Muscle of arm (tissue), 12 donors: ENCODE measurements around the gene AMN. TPM values are rescaled to one million over a fixed set of nuclear protein-coding genes. Genes with fewer than 3 reads are reported as not detected.

Source experiments
- DNase-seq: peaks from one replicate; pipeline ENCODE4 v3.0.0-alpha.2; 2013
- polyA plus RNA-seq, 12 donors: library from polyadenylated mRNA; unstranded; fragments of 120-200 nt; gene quantifications; one replicate each; pipeline ENCODE4 v1.2.1, GENCODE V29; 2013; ENCODE audit not compliant: insufficient read length in 12 of 12

AMN gene
- polyA plus RNA-seq, 12 donors, result 0.16 to 32.7 (median 0.62) TPM; not detected in 1

DNA sequence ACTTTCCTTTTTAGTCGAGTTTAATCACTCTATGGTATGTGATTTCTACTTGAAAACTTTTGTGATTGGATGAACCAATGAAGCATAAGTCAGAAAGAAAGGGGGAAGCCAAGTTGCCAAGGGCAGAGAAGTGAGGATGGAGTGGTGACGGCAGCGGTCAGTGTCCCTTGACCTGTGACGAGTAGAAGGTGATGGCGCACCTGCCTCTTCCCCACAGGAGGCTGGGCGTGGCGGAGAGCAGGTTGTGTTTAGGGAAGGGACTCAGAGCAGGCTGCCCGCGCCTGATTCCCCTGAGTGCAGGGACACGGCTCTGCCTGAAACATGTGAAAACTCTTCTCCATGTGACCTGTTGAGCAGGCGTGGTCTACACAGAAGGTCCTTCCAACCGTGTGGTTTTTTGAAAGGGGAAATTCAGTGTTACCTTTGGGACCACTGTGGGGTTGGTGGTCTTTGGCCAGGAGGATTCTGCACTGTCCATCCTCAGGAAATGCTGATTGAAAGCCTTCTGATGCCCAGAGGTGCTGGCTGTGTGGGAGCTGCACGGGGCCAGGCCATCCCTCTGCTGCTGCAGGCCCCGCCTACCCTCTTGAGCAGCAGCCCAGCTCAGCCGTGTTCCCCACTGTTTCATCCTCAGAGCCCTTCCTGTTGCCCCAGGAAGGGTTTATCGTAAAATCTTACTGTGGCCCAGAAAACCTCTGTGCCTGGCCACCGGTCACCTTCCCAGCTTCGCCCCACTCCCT, 23.5 kb upstream of the AMN start:
- no peak for DNase-seq

DNA sequence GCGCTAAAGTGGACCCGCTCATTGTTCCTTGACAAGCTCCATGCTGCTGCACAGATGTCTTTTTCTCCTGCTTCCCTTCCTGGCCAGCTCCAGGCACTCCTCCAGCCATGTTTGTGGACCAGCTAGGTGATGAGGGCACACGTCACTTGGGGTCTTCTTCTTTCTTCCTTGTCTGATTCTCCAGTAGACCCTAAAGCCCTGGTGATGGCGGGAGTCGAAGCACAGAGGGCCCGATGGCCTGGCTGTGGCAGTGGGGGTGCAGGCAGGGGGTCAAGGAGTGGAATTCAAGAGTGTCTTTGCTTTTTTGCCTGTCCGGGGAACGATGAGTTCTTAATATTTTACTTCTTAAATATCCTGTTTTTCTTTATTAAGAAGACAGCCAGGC, 23.0 kb upstream of the AMN start:
- no peak for DNase-seq

- no peak for DNase-seq
Measured at GRCh38 chr14:102900631-102901571, 21.6 kb upstream of the AMN start.

DNA sequence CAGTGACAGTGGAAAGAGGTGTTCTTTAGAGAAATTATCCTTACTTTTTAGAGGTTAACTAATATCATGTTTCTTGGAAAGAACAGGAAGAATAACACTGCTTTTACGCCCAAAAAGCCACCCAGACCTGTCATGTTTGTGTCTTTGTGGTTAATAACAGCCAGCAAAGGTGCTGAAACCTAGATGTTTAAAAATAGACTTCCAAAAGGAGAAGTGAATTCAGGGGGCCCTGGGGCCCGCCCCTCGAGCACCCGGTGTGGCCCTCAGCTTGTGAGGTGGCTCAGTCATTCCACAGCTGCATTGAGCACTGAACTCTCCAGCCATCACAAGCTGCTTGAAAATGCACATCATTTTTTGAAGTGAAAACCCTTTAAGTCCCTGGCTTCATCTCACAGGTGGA, 20.8 kb upstream of the AMN start:
- DNase-seq, result no peak

DNA sequence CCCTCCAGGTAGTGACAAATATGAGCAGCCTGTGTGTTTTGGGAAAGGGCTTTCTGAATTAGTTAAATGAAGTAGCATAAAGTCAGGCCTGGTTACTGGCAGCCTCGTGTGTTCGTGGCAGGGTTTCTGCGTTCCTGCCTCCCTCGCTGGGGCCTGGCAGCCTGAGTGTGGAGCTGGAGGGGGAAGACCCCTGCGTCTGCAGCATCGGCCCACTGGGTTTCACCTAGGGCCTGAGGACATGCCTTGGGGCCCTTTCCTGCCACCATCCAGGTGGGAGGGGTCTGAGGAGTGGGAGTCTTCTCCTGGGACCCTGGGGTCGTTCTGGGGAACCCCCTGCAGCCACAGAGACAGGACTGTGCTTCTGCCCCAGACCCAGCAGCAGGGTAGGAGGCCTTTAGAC, 20.4 kb upstream of the AMN start:
- no peak for DNase-seq

DNA sequence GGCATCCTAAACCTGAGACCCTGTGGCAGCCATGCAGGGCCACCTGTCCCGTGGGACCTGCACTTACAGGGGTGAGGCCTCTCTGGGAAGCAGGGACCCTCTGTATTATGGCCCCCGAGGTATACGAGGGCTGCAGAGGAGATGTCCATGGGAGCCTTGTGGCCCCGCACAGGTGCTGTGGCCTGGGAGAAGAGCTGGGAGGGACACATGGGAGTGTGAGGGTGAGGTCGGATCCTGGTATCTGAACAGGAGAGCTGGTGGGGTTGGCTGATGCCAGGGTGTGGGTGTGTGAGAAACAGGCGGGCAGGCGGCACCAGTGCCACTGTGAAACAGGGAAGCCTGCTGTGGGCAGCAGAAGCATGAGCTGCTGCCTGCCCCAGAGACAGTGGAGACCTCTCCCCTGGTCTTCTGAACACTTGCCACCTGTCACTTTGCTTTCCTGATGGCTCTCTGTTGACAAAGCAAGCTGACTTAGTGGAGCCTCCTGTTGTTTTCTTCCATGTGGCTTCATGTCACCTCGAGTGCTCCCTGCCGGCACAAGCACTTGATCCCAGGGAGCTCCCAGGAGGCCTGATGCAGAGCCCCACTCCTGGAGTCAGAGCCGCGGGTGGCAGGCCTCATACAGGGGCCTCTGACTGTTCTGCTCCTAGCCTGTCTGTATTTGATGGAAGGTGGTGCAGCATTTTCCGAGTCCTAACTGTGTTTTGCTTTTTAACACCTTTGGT, 19.8 kb upstream of the AMN start:
- DNase-seq, result no peak

GRCh38 chr14:102903248-102903888, 19.1 kb upstream of the AMN start:
- DNase-seq, result no peak

DNA sequence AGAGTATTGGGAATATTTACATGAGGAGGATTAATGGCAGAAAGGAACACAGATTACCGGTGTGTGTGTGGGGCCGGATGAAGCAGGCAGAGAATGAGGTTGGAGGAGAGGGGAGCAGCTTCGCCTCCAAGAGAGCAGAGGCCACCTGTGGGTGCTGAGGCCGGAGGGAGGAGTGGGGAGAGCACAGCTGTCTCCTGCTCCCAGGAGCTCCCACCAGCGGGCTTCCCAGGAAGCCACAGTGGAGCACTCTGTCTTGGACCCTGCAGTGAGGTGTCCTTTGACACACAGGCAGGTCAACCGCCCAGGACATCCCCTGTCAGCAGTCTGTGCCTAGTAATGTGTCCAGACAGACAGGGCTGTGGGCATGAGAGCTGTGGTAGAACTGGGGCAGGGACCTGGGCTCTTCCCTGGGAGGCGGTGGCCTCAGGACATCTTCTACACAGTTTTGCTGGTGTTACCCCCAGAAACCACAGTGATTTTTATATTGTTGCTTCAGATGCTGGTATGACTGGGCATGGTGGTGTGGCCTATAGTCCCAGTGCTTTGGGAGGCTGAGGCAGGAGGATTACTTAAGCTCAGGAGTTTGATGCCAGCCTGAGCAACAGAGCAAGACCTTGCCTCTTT, 18.5 kb upstream of the AMN start:
- DNase-seq, result no peak

DNA sequence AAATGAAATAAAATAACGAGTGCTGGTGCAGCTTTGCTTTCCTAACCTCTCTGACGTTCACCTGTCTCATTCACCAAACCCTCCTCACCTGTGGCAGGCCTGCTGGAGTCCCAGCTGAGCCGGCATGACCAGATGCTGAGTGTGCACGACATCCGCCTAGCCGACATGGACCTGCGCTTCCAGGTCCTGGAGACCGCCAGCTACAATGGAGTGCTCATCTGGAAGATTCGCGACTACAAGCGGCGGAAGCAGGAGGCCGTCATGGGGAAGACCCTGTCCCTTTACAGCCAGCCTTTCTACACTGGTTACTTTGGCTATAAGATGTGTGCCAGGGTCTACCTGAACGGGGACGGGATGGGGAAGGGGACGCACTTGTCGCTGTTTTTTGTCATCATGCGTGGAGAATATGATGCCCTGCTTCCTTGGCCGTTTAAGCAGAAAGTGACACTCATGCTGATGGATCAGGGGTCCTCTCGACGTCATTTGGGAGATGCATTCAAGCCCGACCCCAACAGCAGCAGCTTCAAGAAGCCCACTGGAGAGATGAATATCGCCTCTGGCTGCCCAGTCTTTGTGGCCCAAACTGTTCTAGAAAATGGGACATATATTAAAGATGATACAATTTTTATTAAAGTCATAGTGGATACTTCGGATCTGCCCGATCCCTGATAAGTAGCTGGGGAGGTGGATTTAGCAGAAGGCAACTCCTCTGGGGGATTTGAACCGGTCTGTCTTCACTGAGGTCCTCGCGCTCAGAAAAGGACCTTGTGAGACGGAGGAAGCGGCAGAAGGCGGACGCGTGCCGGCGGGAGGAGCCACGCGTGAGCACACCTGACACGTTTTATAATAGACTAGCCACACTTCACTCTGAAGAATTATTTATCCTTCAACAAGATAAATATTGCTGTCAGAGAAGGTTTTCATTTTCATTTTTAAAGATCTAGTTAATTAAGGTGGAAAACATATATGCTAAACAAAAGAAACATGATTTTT, 17.1 kb upstream of the AMN start:
- DNase-seq, result no peak

GRCh38 chr14:102906616-102907302, 15.7 kb upstream of the AMN start:
- no peak for DNase-seq

- DNase-seq, result no peak
Measured at GRCh38 chr14:102907303-102907844, 15.1 kb upstream of the AMN start.

DNA sequence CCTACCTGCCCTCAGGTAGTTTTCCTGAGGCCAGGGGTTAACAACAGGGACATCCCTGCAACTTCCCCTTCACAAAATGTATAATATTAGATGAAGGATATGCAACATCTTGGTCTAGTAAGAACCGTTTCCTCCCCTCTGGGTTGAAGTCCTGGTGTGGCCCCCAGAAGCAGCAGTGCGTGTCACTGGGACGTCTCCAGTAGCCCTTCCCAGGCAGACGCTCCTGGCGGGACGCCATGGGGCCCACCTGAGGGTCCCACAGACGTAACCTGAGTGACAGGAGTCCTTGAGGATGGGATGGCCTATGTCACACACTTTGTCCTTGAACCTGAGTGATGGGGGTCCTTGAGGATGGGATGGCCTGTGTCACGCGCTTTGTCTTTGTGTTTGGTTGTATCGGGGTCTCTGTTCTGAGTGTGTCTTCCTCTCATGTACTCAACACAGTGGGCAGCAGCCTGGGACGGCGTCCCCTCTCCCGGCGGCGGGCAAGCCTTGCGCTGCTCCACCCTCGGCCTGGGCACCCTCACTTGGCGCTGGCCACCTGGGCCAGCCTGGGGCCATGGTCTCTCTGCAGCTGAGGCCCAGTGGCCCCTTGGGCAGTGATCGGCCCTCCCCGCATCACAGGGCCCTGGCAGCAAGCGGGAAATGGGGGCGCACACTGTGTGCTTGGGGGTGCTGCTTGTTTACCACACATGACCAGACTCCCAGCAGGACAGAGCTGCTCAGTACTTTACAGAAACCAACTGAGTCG, 14.3 kb upstream of the AMN start:
- DNase-seq, result no peak

DNA sequence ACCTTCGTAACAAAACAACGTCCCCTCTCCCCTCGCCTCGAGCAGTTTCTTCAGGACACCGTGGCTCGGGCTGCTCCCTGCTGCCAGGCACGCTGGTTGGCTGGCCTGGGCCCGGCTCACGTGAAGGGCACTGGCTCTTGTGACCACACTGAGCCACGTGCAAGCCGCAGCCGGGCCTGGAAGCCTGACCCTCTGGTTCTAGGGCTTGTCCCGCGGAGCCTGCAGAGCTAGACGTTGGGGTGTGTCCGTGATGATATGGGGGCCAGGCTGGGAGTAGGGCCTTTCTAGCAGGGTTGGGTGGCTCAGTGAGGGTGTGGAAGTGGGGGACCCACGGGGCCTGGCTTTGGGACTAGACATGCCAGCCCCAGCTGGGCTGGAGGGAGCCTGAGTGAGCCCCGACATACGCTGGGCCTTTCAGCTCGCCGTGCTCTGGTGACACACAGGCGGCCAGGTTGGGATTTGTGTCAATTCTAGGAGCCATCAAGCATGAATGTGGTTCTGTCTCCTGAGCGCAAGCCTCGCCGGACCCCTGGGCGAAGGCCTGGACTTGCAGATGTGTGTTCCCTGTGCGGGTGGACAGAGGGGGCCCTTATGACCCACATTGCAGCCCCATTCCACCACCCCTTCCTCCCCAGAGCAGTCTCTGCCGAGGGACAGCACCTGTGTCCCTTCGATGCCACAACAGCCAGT, 13.6 kb upstream of the AMN start:
- DNase-seq, result no peak

GRCh38 chr14:102909462-102909861, 13.0 kb upstream of the AMN start:
- DNase-seq, result no peak

- no peak for DNase-seq
Measured at GRCh38 chr14:102909911-102910310, 12.6 kb upstream of the AMN start.

- no peak for DNase-seq
Measured at GRCh38 chr14:102910442-102910841, 12.0 kb upstream of the AMN start.

GRCh38 chr14:102911541-102911951, 10.9 kb upstream of the AMN start:
- no peak for DNase-seq
